Testis (tissue), 2 donors: ENCODE results near the gene ZNF335.

ENCODE experiments used
- CTCF ChIP-seq, 3 experiments: fragments of 450-650 bp in 2 of 3; fragments of 200-600 bp in 1 of 3; sonication (generic) in 1 of 3; IDR thresholded peaks; one replicate each; pipeline ENCODE4 v1.5.1; 2016 to 2019; ENCODE audit warnings: antibody characterized with exemption in 3 of 3, mild to moderate bottlenecking in 2 of 3, moderate library complexity in 1 of 3
- POLR2A ChIP-seq: fragments of 450-650 bp; IDR thresholded peaks from one replicate; pipeline ENCODE4 v1.6.1; 2017; ENCODE audit warnings: antibody characterized with exemption, mild to moderate bottlenecking, moderate library complexity

- no peak for TF ChIP-seq CTCF (IDR thresholded peaks at IDR 0.05)
- no peak for TF ChIP-seq POLR2A
Observed at GRCh38 chr20:46006022-46006705, 34.2 kb upstream of the ZNF335 start.
